IPS-20b (cell line): ENCODE data around the gene PDE9A.
"Not testable (repeated sequence)": the region's sequence is repeated elsewhere in the genome, so short reads cannot be mapped to it uniquely, and the experiment has no call there.

Experiments
- H3K27ac ChIP-seq: one replicate; pipeline ENCODE4 v1.5.1; 2013; ENCODE audit warnings: low read length
- H3K27me3 ChIP-seq: 2 replicates; pipeline ENCODE4 v1.6.1; 2013; ENCODE audit warnings: mild to moderate bottlenecking, low read length, inconsistent platforms; ENCODE audit not compliant: insufficient read depth
- H3K36me3 ChIP-seq: 2 replicates; pipeline ENCODE4 v1.6.1; 2013; ENCODE audit warnings: low read depth, mild to moderate bottlenecking, inconsistent platforms, low read length, moderate library complexity; ENCODE audit not compliant: insufficient read depth
- H3K4me1 ChIP-seq: 2 replicates; pipeline ENCODE4 v1.6.1; 2013; ENCODE audit warnings: mild to moderate bottlenecking, control low read depth, inconsistent platforms, low read length, moderate library complexity; ENCODE audit not compliant: insufficient read depth
- H3K4me3 ChIP-seq: 2 replicates; pipeline ENCODE4 v1.5.1; 2013; ENCODE audit warnings: mild to moderate bottlenecking, low read length, inconsistent platforms
- H3K9ac ChIP-seq: 2 replicates; pipeline ENCODE4 v1.6.1; 2013; ENCODE audit warnings: low read depth, mild to moderate bottlenecking, inconsistent platforms, low read length, moderate library complexity
- H3K9me3 ChIP-seq: 2 replicates; pipeline ENCODE4 v1.6.1; 2013; ENCODE audit warnings: mild to moderate bottlenecking, low read depth, low read length, inconsistent platforms; ENCODE audit not compliant: insufficient read depth

Gene PDE9A

GRCh38 chr21:42626171-42626570, 27.2 kb upstream of the PDE9A start:
- H3K4me1 ChIP-seq = no peaks in the 10 kb centered on the region
- H3K4me3 ChIP-seq = no peak overlapping the region
- peaks cover 15% of the 10 kb centered on the region for H3K27me3 ChIP-seq
- no peaks in the 10 kb centered on the region for H3K9me3 ChIP-seq
- H3K9ac ChIP-seq = no peak overlapping the region
- H3K27ac ChIP-seq = no peak overlapping the region
- no peaks in the 10 kb centered on the region for H3K36me3 ChIP-seq

GRCh38 chr21:42627527-42628289, 25.7 kb upstream of the PDE9A start:
- Histone ChIP-seq H3K4me1 (no peaks in the 10 kb centered on the region), H3K4me3 (no peak overlapping the region), H3K27me3 (peaks cover 15% of the 10 kb centered on the region), H3K27ac (no peak overlapping the region), H3K36me3 (no peaks in the 10 kb centered on the region), H3K9me3 (no peaks in the 10 kb centered on the region), H3K9ac (no peak overlapping the region)

GRCh38 chr21:42628466-42629061, 24.9 kb upstream of the PDE9A start:
- H3K36me3 ChIP-seq, H3K9ac ChIP-seq, H3K9me3 ChIP-seq, H3K4me3 ChIP-seq, H3K4me1 ChIP-seq, H3K27ac ChIP-seq: not testable (repeated sequence)
- H3K27me3 ChIP-seq = peaks cover 15% of the 10 kb centered on the region

GRCh38 chr21:42629933-42630589, 23.4 kb upstream of the PDE9A start:
- Histone ChIP-seq H3K4me1 (no peaks in the 10 kb centered on the region), H3K27me3 (peaks cover 15% of the 10 kb centered on the region), H3K4me3 (no peak overlapping the region)

GRCh38 chr21:42630626-42631025, 22.8 kb upstream of the PDE9A start:
- H3K9me3 ChIP-seq = no peaks in the 10 kb centered on the region
- H3K27me3 ChIP-seq = peaks cover 15% of the 10 kb centered on the region
- H3K36me3 ChIP-seq = no peaks in the 10 kb centered on the region
- H3K4me1 ChIP-seq = no peaks in the 10 kb centered on the region
- no peak overlapping the region for H3K9ac ChIP-seq
- H3K4me3 ChIP-seq = no peak overlapping the region
- H3K27ac ChIP-seq = no peak overlapping the region

More at GRCh38 chr21:42629933-42630589, 23.4 kb upstream of the PDE9A start:
- H3K27ac ChIP-seq = no peak overlapping the region
- H3K9me3 ChIP-seq = no peaks in the 10 kb centered on the region
- H3K9ac ChIP-seq = no peak overlapping the region
- no peaks in the 10 kb centered on the region for H3K36me3 ChIP-seq

- peaks cover 12% of the 10 kb centered on the region for H3K27me3 ChIP-seq
- no peak overlapping the region for H3K4me3 ChIP-seq
- H3K4me1 ChIP-seq = no peaks in the 10 kb centered on the region
- no peak overlapping the region for H3K9ac ChIP-seq
- no peaks in the 10 kb centered on the region for H3K9me3 ChIP-seq
- H3K36me3 ChIP-seq = no peaks in the 10 kb centered on the region
- no peak overlapping the region for H3K27ac ChIP-seq
These were observed 22.3 kb upstream of the PDE9A start for GRCh38 chr21:42631142-42631541.

GRCh38 chr21:42632336-42632751, 21.1 kb upstream of the PDE9A start:
- Histone ChIP-seq H3K27ac (no peak overlapping the region), H3K27me3 (peaks cover 7% of the 10 kb centered on the region), H3K36me3 (no peaks in the 10 kb centered on the region), H3K4me3 (no peak overlapping the region), H3K9me3 (no peaks in the 10 kb centered on the region), H3K4me1 (no peaks in the 10 kb centered on the region), H3K9ac (no peak overlapping the region)

GRCh38 chr21:42632771-42633690, 20.4 kb upstream of the PDE9A start:
- H3K27ac ChIP-seq = no peak overlapping the region
- H3K4me3 ChIP-seq = no peak overlapping the region
- no peaks in the 10 kb centered on the region for H3K9me3 ChIP-seq
- no peaks in the 10 kb centered on the region for H3K36me3 ChIP-seq
- H3K4me1 ChIP-seq = no peaks in the 10 kb centered on the region
- H3K27me3 ChIP-seq = peaks cover under 1% of the 10 kb centered on the region
- H3K9ac ChIP-seq = no peak overlapping the region

- Histone ChIP-seq H3K4me1 (no peaks in the 10 kb centered on the region), H3K9ac (no peak overlapping the region), H3K36me3 (no peaks in the 10 kb centered on the region), H3K4me3 (no peak overlapping the region), H3K27ac (no peak overlapping the region), H3K9me3 (no peaks in the 10 kb centered on the region), H3K27me3 (no peaks in the 10 kb centered on the region; the same call in 1 of the 2 replicates)
These were observed 19.6 kb upstream of the PDE9A start for GRCh38 chr21:42633858-42634257.

GRCh38 chr21:42635848-42636519, 17.4 kb upstream of the PDE9A start:
- Histone ChIP-seq H3K27me3 (peaks cover 5% of the 10 kb centered on the region; the same call in 1 of the 2 replicates), H3K4me1 (peaks cover 4% of the 10 kb centered on the region; the same call in 1 of the 2 replicates), H3K9me3 (no peaks in the 10 kb centered on the region), H3K27ac (no peak overlapping the region), H3K36me3 (no peaks in the 10 kb centered on the region), H3K4me3 (no peak overlapping the region), H3K9ac (no peak overlapping the region)
